GM10266 (cell line): ENCODE data around the gene CRYBA2.

Experiments used
- DNase-seq: peaks from one replicate; pipeline ENCODE4 v3.0.0; 2012; ENCODE audit errors: extremely low spot score
- CTCF ChIP-seq: IDR thresholded peaks from 2 replicates; pipeline ENCODE4 v1.5.1; 2012; ENCODE audit warnings: mild to moderate bottlenecking, low read depth; ENCODE audit not compliant: control insufficient read depth, insufficient read depth; ENCODE audit errors: missing control alignments

Gene CRYBA2

GRCh38 chr2:219023045-219023605 lies 29.9 kb upstream of the CRYBA2 start:
- no peak for TF ChIP-seq CTCF
- DNase-seq: no peak

- no peak for TF ChIP-seq CTCF
- no peak for DNase-seq
Observed at GRCh38 chr2:219022616-219023015, 29.4 kb upstream of the CRYBA2 start.

GRCh38 chr2:219022041-219022440 lies 28.8 kb upstream of the CRYBA2 start:
- no peak for TF ChIP-seq CTCF
- DNase-seq: no peak

- DNase-seq: no peak
- TF ChIP-seq CTCF: no peak
Observed at GRCh38 chr2:219021591-219021990, 28.4 kb upstream of the CRYBA2 start.

- DNase-seq: no peak
- no peak for TF ChIP-seq CTCF
Observed at GRCh38 chr2:219020604-219021365, 27.6 kb upstream of the CRYBA2 start.

- no peak for TF ChIP-seq CTCF
- DNase-seq: no peak
Observed at GRCh38 chr2:219019436-219019835, 26.2 kb upstream of the CRYBA2 start.

GRCh38 chr2:219018726-219019125 lies 25.5 kb upstream of the CRYBA2 start:
- TF ChIP-seq CTCF: no peak
- no peak for DNase-seq
